NCI-H748 (cell line): ENCODE measurements around the gene B4GALNT4.
"Not testable (repeated sequence)": the region's sequence is repeated elsewhere in the genome, so short reads cannot be mapped to it uniquely, and the experiment has no call there.

Experiments used
- DNase-seq: peaks from one replicate; lab custom pipeline; 2025; ENCODE audit not compliant: unreplicated experiment; lab: John Stamatoyannopoulos, UW

The B4GALNT4 gene

DNA sequence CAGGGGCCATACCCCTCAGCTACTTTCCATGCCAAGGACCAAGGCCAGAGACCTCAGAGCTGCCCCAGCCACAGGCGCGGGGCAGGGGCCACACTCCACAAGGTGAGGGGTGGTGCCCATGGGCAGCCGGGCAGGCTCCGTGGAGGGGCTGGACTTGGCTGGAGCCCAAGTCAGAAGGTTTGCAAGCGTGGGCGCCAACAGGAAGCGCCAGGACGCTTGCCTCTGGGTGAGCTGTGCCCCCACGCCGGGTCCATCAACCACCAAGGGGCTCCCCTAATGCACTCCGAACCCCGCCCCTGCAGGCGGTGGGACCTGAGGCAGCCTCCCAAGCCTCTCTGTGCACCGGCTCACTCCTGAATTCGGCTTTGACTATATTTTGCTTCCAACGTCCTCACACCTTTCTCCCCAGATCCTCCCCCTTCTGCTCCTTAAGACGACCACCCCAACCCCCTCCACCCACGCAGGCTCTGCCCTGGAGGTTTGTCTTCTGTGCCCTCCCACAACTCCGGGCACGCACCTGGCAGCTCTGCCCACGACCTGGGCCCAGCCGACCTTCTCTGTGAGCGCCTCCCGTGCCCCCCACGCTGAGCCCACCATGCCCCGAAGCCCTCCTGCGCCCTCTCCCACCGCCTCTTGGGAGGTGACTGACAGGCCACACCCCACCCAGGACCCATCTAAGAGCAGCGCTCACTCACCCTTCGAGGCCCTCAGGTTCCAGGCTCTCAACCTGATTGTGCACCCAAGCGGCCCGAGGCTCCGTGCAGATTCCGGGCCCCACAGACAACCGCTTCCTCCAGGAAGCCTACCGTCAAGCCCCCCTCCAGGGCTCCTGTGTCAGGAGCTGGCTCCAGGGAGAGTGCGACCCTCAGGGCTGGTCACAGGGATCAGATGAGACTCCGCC is 22.1 kb downstream of the B4GALNT4 start:
- DNase-seq: no peak

DNA sequence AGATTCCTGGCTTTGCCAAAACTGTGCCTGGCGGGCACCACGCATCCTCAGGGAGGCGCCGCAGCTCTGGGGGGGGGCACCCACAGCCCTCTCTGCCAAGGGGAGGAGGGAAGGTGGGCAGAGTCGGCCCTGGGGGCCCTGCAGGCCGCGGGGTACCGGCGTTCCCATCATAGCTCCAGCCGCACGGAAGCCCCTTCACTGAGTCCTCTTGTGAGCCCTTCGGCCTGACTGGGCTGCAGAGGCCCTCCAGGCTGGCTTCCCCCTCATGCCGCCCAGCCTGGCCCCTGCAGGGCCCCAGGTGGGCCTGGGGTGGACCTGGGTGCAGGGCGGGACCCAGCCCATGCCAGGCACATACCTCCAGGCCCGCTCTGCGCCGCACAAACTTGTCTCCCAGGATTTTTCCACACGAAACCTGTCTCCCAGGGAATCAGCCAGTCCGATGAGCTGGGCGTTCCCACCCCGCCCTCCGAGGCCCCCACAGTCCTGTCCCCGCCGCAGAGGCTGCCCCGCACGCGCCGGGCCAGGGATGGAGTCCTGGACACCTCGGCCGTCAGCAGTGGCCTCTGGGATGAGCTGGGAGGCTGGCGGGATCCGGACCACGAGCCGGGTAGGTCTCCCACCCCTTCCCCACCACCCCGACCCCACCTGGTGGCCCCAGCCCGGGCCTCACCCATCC is 22.9 kb downstream of the B4GALNT4 start:
- no peak for DNase-seq

DNA sequence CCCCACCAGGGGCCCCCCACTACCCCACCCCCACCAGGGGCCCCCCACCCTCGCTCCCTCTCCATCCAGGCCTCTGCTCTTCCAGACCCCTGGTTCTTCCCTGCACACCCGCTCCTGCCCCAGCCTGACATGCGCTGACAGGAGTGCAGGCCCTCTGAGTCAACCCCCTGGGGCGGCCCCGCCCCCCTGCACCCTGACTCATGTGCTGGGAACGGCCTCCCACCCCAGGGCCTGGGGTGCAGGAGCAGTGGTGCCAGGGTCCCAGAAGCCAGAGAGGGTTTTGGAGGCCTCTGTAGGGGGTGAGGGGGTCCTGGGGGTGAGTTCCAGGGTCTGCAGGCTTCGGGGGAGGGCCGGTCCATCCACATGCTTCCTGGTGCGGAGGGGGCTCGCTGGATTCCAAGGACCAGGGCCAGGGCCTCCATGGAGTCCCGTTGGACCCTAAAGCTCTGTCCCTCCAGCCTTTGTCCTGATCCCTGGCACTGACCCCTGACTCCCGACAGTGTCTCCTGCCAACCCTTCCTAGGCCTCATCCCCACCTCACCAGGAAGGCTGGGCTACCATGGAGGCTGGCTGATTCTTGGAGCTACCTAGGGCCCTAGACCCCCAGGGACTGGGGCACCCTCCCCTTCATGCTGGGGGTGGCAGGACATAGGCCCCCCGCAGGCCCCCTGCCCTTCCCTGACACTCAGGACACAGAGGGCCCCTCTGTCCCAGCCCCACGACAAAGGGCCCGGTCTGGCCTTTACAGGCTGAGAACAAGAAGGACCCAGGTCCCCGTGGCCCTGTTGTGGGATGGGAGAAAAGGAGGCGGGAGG is 24.1 kb downstream of the B4GALNT4 start:
- no peak for DNase-seq

DNA sequence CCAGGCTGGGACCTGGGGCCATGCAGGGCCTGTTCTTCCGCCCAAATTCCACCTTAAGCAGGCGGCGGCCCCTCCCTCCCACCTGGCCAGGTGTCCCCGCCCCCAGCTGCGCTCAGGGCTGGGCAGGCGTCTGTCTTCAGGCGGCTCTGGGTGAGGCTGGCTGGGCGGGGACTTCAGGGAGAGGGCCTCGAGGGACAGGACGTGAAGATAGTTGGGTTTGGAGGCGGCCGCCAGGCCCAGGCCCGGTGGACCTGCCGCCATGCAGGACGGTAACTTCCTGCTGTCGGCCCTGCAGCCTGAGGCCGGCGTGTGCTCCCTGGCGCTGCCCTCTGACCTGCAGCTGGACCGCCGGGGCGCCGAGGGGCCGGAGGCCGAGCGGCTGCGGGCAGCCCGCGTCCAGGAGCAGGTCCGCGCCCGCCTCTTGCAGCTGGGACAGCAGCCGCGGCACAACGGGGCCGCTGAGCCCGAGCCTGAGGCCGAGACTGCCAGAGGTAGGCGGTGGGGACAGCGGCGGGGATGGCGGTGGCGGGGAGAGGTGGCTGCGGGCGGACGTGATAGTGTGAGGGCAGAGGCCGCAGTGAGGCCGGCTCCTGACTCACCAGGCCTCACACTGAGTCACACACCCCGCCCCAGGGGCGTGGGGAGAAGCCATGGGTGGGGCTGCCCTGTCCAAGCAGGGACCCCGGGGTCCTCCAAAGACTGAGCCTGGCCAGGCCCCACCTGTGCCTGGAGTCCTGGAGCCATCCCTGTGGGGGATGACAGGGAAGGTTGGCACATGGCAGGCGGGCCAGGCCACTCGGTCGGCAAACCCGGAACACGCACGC is 24.9 kb downstream of the B4GALNT4 start, which contains the start of gene PKP3:
Gene PKP3, plus strand, starts transcription at position 176 of the 824 bp plus-strand sequence. Its CDS starts 84 bp downstream, at position 260.
- DNase-seq: no peak

DNA sequence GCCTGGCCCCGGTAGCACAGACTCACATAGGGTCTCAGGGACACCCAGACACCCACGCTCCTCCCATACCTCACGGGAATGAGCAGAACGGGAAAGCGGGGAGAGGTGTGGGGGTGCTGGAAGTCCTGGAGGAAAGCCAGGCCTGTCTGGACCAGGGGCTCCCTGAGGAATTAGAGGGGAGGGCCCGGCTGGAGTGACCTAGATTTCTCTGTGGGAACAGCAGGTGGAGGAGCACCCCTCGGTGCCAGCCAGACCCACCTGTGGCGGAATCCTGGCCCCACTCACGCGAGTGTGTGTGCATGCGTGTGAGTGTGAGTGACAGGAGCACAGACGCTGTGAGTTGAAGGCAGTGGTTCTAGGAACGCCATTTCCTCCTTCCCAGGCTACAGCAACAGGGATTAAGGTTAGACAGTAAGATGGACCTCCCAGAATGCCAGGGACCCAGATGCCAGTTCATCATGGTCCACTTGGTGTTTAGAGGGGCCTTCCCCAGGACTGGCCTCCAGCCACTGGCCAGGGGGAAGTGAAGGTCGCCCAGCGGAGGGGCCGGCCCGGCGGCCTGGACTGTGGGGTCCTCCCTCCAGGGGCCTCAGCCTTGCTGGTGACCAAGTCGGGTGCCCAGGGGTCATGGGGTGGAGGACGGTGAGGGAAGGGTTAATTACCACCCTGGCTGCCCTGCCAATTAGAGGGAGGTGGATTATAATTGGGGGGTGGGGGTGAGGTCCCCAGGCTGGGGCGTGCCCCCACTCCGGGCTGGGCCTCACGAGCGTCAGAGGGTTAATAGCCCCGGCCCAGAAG is 25.8 kb downstream of the B4GALNT4 start:
- no peak for DNase-seq

DNA sequence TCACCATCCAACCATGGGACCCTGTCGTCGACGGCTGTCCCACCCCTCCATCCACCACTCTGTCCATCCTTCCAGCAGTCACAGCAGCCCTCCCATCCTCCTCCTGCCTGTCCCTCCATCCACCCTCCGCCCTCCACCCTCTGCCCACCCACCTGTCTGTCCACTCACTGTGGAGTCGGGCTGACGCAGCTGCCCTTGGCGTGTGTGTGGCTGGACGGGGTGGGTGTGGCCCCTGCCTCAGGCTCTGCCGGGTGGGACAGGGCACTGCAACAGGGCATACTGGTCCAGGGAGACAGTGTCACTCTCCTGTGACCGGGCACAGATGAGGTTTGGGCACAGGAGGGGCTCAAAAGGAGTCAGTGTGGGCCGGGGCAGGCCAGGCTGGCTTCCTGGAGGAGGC is 26.6 kb downstream of the B4GALNT4 start:
- no peak for DNase-seq

DNA sequence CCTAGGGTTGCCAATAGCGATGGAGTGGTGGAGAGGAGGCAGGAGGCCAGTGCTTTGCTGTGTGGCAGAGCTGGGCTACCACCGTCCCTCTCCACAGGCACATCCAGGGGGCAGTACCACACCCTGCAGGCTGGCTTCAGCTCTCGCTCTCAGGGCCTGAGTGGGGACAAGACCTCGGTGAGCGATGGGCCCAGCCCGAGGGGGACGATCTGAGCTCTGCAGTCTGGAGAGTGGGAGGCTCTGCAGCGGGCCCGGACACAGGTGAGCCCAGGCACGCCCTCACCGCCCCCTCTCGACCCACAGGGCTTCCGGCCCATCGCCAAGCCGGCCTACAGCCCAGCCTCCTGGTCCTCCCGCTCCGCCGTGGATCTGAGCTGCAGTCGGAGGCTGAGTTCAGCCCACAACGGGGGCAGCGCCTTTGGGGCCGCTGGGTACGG is 27.2 kb downstream of the B4GALNT4 start:
- peak; percentile 22 for DNase-seq

DNA sequence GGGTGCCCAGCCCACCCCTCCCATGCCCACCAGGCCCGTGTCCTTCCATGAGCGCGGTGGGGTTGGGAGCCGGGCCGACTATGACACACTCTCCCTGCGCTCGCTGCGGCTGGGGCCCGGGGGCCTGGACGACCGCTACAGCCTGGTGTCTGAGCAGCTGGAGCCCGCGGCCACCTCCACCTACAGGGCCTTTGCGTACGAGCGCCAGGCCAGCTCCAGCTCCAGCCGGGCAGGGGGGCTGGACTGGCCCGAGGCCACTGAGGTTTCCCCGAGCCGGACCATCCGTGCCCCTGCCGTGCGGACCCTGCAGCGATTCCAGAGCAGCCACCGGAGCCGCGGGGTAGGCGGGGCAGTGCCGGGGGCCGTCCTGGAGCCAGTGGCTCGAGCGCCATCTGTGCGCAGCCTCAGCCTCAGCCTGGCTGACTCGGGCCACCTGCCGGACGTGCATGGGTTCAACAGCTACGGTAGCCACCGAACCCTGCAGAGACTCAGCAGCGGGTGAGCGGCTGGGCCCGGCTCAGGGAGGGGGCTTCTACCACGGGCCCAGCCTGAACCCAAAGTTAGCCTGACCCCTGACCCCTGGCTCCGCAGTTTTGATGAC is 27.7 kb downstream of the B4GALNT4 start:
- DNase-seq: no peak

DNA sequence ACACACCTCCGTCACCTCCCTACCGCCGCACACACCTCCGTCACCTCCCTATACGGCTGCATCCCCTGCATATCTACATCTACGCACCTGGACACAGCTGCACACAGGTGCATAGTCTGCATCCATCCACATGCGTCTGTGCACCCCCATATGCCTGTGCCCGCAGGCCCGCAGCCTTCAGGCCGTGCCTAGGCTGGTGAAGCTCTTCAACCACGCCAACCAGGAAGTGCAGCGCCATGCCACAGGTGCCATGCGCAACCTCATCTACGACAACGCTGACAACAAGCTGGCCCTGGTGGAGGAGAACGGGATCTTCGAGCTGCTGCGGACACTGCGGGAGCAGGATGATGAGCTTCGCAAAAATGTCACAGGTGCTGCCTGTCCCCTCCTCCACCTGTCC is 29.5 kb downstream of the B4GALNT4 start:
- no peak for DNase-seq

DNA sequence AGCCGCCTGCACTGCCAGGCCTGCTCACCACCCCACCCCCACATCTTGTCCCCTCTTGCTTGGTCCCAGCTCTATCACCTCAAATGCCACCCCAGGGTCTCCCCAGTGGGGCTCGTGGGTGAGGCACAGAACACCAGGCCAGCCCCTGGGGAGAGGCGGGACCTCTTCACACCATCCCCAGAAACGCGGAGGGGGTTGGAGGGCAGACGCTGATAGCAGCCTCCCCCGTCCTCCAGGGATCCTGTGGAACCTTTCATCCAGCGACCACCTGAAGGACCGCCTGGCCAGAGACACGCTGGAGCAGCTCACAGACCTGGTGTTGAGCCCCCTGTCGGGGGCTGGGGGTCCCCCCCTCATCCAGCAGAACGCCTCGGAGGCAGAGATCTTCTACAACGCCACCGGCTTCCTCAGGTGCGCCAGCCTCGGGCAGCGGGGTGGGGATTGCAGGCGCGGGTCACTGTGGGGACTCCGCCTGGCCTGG is 30.5 kb downstream of the B4GALNT4 start:
- no peak for DNase-seq

DNA sequence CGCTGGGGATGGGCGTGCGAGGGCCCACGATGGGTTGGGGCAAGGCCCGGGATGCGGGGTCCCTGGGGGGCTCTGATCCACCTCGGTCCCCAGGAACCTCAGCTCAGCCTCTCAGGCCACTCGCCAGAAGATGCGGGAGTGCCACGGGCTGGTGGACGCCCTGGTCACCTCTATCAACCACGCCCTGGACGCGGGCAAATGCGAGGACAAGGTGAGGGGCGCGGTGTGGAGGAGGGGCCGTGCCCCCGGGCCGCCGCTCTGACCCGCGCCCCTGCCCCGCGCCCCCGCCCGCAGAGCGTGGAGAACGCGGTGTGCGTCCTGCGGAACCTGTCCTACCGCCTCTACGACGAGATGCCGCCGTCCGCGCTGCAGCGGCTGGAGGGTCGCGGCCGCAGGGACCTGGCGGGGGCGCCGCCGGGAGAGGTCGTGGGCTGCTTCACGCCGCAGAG is 31.0 kb downstream of the B4GALNT4 start:
- no peak for DNase-seq

DNA sequence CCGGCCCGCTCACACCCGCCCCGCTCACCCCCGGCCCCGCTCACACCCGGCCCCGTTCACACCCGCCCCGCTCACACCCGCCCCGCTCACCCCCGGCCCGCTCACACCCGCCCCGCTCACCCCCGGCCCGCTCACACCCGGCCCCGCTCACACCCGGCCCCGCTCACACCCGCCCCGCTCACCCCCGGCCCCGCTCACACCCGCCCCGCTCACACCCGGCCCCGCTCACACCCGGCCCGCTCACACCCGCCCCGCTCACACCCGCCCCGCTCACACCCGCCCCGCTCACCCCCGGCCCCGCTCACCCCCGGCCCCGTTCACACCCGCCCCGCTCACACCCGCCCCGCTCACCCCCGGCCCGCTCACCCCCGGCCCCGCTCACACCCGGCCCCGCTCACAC is 31.9 kb downstream of the B4GALNT4 start:
- DNase-seq: not testable (repeated sequence)

DNA sequence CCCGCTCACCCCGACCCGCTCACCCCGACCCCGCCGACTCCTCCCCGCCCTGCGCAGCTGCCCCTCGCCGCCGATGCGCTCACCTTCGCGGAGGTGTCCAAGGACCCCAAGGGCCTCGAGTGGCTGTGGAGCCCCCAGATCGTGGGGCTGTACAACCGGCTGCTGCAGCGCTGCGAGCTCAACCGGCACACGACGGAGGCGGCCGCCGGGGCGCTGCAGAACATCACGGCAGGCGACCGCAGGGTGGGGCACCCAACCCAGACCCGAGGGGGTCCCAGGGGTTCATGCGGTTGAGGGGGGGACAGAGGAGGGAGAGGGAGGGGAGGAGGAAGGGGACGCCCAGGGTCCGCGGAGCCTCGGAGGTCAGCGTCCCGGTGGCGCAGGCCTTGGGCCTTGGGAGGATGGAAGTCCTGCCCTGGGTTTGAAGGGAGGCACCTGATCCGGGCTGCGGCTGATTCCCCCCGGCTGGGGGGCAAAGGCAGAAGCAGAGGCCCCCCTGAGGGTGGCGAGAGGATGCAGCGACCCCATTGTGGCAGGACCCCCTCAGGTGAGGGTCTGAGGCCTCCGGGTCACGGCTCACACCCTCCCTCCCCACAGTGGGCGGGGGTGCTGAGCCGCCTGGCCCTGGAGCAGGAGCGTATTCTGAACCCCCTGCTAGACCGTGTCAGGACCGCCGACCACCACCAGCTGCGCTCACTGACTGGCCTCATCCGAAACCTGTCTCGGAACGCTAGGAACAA is 33.9 kb downstream of the B4GALNT4 start:
- DNase-seq: no peak

DNA sequence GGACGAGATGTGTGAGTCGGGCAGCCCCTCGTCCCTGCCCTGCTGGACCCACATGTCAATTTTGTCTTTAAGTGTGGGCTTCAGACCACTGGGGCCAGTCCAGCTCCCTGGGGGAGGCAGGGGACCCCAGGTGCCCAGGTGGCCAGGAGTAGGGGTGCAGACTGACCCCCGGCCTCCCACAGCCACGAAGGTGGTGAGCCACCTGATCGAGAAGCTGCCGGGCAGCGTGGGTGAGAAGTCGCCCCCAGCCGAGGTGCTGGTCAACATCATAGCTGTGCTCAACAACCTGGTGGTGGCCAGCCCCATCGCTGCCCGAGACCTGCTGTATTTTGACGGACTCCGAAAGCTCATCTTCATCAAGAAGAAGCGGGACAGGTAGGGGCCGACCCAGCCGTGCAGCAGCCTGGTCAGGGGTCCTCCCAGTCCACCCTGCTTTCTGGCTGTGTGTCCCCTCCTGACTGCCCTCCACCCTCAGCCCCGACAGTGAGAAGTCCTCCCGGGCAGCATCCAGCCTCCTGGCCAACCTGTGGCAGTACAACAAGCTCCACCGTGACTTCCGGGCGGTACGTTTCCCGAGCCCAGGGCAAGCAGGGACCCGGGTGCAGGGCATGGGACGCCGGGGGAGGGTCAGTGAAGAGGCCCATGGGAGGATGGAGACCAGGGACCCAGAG is 34.6 kb downstream of the B4GALNT4 start:
- DNase-seq: no peak

DNA sequence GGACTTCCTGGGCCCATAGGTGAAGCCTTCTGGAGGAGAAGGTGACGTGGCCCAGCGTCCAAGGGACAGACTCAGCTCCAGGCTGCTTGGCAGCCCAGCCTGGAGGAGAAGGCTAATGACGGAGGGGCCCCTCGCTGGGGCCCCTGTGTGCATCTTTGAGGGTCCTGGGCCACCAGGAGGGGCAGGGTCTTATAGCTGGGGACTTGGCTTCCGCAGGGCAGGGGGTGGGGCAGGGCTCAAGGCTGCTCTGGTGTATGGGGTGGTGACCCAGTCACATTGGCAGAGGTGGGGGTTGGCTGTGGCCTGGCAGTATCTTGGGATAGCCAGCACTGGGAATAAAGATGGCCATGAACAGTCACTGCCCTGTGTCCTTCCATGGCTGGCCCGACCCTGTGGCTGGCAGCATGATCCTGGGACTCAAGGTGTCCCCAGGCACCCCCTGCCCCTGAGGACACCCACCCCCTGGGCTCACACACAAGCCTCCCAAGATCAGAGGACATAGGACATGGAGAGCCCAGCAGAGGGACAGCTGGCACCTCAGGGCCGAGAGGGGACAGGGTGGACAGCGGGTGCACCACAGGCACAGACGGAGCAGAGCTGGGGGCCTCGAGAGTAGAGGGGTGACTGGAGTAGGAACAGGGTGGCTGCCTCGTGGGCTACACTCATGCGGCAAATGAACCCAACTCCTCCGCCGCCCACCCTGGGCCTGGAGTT is 35.4 kb downstream of the B4GALNT4 start:
- DNase-seq: no peak

DNA sequence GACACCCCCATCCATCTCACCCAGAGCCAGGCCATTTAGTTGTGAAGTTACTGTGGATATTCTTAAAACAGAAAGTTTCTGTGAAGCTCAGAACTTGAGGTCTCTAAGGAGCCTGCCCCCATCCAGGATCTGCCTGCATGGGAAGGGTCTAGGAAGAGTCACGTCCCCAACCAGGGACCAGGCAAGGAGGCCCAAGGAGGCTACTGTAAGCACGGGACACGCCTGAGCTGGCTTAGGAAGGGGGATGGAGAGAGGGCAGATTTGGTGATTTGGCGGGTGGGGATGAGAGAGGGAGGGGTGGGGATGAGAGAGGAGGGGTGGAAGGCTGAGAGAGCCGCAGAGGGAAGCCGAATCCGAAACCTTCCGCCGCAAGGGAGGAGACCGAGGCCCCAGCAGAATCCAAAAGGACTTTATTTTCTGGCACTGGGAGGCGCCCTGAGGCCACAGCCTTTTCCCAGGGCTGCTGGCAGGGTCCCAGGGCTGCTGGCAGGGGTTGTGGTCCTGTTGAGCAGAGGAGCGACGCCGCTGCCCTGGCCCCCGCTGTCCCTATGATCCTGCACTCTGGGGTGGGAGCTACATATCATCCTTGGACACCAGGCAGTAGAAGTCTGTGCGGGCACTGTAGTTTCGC is 36.1 kb downstream of the B4GALNT4 start:
- DNase-seq: no peak
